ENCODE results near the gene GABRB2.

GABRB2 gene

GRCh38 chr5:161397448-161397847 is 149.1 kb downstream of the GABRB2 start:
- no peak for TF ChIP-seq LEF1 (IDR thresholded peaks at IDR 0.05; ENCODE audit: borderline replicate concordance)
- TF ChIP-seq ZNF384 (IDR thresholded peaks at IDR 0.05): no peak
- TF ChIP-seq HDGF (IDR thresholded peaks at IDR 0.05; ENCODE audit: borderline replicate concordance): no peak
- TF ChIP-seq SP1 (IDR thresholded peaks at IDR 0.05): no peak
- no peak for TF ChIP-seq CTBP1 (IDR thresholded peaks at IDR 0.05; ENCODE audit: borderline replicate concordance)
- TF ChIP-seq FOXM1 (IDR thresholded peaks at IDR 0.05; ENCODE audit: borderline replicate concordance): no peak
- TF ChIP-seq SUZ12 (IDR thresholded peaks at IDR 0.05): no peak
- no peak for TF ChIP-seq ELF4 (IDR thresholded peaks at IDR 0.05)
- TF ChIP-seq TARDBP (IDR thresholded peaks at IDR 0.05): no peak
- no peak for TF ChIP-seq PKNOX1 (IDR thresholded peaks at IDR 0.05)
- TF ChIP-seq BHLHE40 (IDR thresholded peaks at IDR 0.05; ENCODE audit: borderline replicate concordance): no peak
- TF ChIP-seq FOXK2 (IDR thresholded peaks at IDR 0.05): no peak
- no peak for TF ChIP-seq ARNT (IDR thresholded peaks at IDR 0.05)
- no peak for TF ChIP-seq NFRKB (IDR thresholded peaks at IDR 0.05)
- no peak for TF ChIP-seq L3MBTL2 (conservative IDR thresholded peaks at IDR 0.05)
- no peak for TF ChIP-seq FOXA1 (IDR thresholded peaks at IDR 0.05)
- CTCF ChIA-PET: no interaction called here
- POLR2A ChIA-PET: no interaction called here
- no peak for DNase-seq (ENCODE audit: extremely low spot score)

- POLR2A ChIA-PET: no interaction called here
- CTCF ChIA-PET: no interaction called here
- no peak for DNase-seq (ENCODE audit: extremely low spot score)
- TF ChIP-seq ARNT (IDR thresholded peaks at IDR 0.05) (no peak), ZNF384 (IDR thresholded peaks at IDR 0.05) (no peak), HDGF (IDR thresholded peaks at IDR 0.05; ENCODE audit: borderline replicate concordance) (no peak), FOXA1 (IDR thresholded peaks at IDR 0.05) (no peak), L3MBTL2 (conservative IDR thresholded peaks at IDR 0.05) (no peak), TARDBP (IDR thresholded peaks at IDR 0.05) (no peak), FOXM1 (IDR thresholded peaks at IDR 0.05; ENCODE audit: borderline replicate concordance) (no peak), NFRKB (IDR thresholded peaks at IDR 0.05) (no peak), SP1 (IDR thresholded peaks at IDR 0.05) (no peak), ELF4 (IDR thresholded peaks at IDR 0.05) (no peak), CTBP1 (IDR thresholded peaks at IDR 0.05; ENCODE audit: borderline replicate concordance) (no peak), PKNOX1 (IDR thresholded peaks at IDR 0.05) (no peak)
These were observed 150.4 kb downstream of the GABRB2 start for GRCh38 chr5:161396171-161396570.

GRCh38 chr5:161391724-161392123 is 154.8 kb downstream of the GABRB2 start:
- no peak for DNase-seq (ENCODE audit: extremely low spot score)
- ChIA-PET POLR2A (no interaction called here), CTCF (no interaction called here)
- TF ChIP-seq BHLHE40 (IDR thresholded peaks at IDR 0.05; ENCODE audit: borderline replicate concordance) (no peak), ELF4 (IDR thresholded peaks at IDR 0.05) (no peak), PKNOX1 (IDR thresholded peaks at IDR 0.05) (no peak), SP1 (IDR thresholded peaks at IDR 0.05) (no peak), CTBP1 (IDR thresholded peaks at IDR 0.05; ENCODE audit: borderline replicate concordance) (no peak), SUZ12 (IDR thresholded peaks at IDR 0.05) (no peak), FOXM1 (IDR thresholded peaks at IDR 0.05; ENCODE audit: borderline replicate concordance) (no peak), HDGF (IDR thresholded peaks at IDR 0.05; ENCODE audit: borderline replicate concordance) (no peak), NFRKB (IDR thresholded peaks at IDR 0.05) (no peak), ARNT (IDR thresholded peaks at IDR 0.05) (no peak), FOXA1 (IDR thresholded peaks at IDR 0.05) (no peak)

- POLR2A ChIA-PET: no interaction called here
- CTCF ChIA-PET: no interaction called here
- no peak for TF ChIP-seq SUZ12 (IDR thresholded peaks at IDR 0.05)
- no peak for TF ChIP-seq HDGF (IDR thresholded peaks at IDR 0.05; ENCODE audit: borderline replicate concordance)
- TF ChIP-seq PKNOX1 (IDR thresholded peaks at IDR 0.05): peak; percentile 55
- no peak for DNase-seq (ENCODE audit: extremely low spot score)
These were observed 155.5 kb downstream of the GABRB2 start for GRCh38 chr5:161391016-161391415.

- CTCF ChIA-PET: no interaction called here
These were observed 159.4 kb downstream of the GABRB2 start for GRCh38 chr5:161387121-161387520.

More at GRCh38 chr5:161387121-161387520, 159.4 kb downstream of the GABRB2 start:
- DNase-seq (ENCODE audit: extremely low spot score): no peak
- no peak for TF ChIP-seq TARDBP (IDR thresholded peaks at IDR 0.05)
- no peak for TF ChIP-seq FOXK2 (IDR thresholded peaks at IDR 0.05)
- TF ChIP-seq ARNT (IDR thresholded peaks at IDR 0.05): no peak
- no peak for TF ChIP-seq NFRKB (IDR thresholded peaks at IDR 0.05)
- no peak for TF ChIP-seq CTBP1 (IDR thresholded peaks at IDR 0.05; ENCODE audit: borderline replicate concordance)
- no peak for TF ChIP-seq BHLHE40 (IDR thresholded peaks at IDR 0.05; ENCODE audit: borderline replicate concordance)
- TF ChIP-seq FOXM1 (IDR thresholded peaks at IDR 0.05; ENCODE audit: borderline replicate concordance): no peak
- no peak for TF ChIP-seq ELF4 (IDR thresholded peaks at IDR 0.05)
- no peak for TF ChIP-seq SP1 (IDR thresholded peaks at IDR 0.05)
- no peak for TF ChIP-seq LEF1 (IDR thresholded peaks at IDR 0.05; ENCODE audit: borderline replicate concordance)
- no peak for TF ChIP-seq SUZ12 (IDR thresholded peaks at IDR 0.05)
- no peak for TF ChIP-seq PKNOX1 (IDR thresholded peaks at IDR 0.05)
- no peak for TF ChIP-seq ZNF384 (IDR thresholded peaks at IDR 0.05)
- no peak for TF ChIP-seq L3MBTL2 (conservative IDR thresholded peaks at IDR 0.05)
- TF ChIP-seq HDGF (IDR thresholded peaks at IDR 0.05; ENCODE audit: borderline replicate concordance): no peak
- no peak for TF ChIP-seq FOXA1 (IDR thresholded peaks at IDR 0.05)
- POLR2A ChIA-PET: no interaction called here
